GM18861 (cell line): ENCODE measurements around the gene CDH22.

ENCODE experiments used
- ATAC-seq: cut with Tn5 transposase; IDR thresholded peaks from one replicate; pipeline ENCODE4 v1.9.1; 2021; ENCODE audit not compliant: unreplicated experiment

Gene CDH22

GRCh38 chr20:46268662-46269061, 39.6 kb downstream of the CDH22 start:
- ATAC-seq = no peak

- no peak for ATAC-seq
Observed at GRCh38 chr20:46268131-46268614, 40.1 kb downstream of the CDH22 start.

DNA sequence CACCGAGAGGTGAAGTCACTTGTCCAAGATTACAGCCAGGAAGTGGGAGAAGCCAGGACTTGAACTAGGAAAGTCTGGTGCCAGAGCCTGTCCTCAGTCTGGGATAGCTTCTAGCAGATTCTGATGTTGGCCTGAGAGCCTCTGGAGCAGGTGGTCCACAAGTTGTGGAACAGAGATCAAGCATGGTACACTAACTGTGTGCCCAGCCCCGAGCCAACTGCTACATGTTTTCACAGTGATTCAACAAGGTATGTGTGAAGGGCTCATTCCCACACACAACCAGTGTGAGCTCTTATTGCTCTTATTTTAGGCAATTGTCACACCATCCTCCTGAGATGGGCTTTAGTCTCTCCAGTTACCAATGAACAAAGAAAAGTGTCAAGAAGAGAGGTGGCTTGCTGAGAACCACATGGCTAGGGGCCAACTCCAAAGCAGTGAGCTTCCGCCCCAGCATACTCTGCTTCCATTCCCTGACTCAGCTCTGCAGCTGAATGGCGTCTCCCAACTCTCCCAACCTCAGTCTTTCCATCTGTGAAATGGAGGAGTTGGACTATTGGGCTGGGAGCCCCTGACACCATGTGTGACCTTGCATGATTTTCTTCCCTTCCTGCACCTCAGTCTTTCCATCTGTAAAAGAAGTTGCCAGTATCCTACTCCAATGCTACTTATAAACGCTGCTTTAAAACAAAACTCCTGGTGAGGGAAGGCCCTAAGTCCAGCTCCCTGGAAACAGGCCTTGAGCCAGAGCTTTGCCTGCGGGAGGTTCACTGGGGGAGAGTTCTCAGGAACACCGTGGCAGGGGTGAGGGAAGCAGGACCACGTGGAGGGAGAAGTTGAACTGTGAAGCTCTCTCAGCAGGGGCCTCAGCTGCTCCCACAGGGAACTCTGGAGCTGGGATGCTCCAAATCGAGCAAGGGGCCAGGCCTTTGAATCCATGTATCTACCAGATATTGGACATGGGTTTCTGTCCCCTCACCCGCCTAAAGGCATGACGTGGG, 40.9 kb downstream of the CDH22 start:
- ATAC-seq = no peak

DNA sequence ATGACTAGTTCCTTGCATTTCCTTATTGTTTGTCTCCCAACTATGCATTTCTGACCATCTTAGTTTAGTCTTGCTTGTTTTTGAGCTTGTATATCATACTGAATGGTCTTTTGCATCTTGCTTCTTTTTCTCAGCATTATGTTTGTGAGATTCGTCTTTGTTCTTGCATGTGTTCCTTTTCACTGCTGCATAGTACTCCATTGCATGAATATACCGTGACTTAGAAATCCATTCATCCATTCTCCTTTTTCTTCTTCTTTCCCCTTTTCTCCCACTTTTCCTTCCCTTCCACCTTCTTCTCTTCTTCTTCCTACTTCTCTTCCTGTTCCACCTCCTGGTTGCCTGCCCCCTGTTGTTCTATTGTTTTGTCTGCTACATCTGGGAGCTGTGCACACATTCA, 42.8 kb downstream of the CDH22 start:
- no peak for ATAC-seq

- no peak for ATAC-seq
Observed at GRCh38 chr20:46264391-46265266, 43.7 kb downstream of the CDH22 start.

GRCh38 chr20:46261456-46262253, 46.6 kb downstream of the CDH22 start:
- no peak for ATAC-seq

DNA sequence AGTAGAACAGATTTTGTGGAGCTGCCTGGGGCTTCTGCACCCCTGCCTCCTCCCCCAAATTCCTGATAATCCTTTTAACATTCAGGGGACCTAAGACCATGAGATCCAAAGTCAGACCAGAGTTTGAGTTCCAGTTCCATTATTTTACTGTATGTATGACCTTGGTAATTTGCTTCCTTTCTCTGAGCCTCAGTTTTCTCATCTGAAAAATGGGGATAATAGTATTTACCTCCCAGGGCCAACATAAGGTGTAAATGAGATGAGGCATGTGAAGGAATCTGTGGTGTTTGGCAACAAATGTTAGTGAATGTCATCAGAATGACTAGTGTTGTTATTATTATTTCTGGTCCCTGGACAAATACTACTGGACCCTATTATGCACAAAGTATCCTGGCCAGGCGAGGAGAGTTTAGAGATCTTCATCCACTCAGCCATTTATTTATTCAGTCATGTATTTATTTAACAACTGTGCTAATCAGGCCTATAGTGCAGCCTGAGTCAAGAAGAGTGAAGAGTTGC, 47.3 kb downstream of the CDH22 start:
- no peak for ATAC-seq

DNA sequence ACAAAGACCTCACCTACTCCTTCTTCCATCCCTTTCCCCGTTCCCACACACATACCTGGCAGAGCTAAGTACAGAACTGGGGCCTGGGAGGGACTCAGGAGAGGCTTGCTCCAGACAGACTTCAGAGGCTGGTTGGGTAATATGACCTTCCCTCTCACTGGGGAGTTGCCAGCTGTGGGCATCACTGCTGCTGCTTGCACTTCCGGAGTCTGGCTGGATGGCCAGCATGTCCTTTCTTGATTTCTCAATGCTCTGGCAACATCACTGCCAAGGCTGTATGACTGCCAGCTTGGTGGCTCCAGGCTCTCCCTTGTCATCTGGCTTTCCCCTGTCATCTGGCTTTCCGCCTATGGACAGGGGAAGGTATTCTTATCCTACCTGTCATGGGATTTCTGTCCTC, 47.8 kb downstream of the CDH22 start:
- no peak for ATAC-seq

DNA sequence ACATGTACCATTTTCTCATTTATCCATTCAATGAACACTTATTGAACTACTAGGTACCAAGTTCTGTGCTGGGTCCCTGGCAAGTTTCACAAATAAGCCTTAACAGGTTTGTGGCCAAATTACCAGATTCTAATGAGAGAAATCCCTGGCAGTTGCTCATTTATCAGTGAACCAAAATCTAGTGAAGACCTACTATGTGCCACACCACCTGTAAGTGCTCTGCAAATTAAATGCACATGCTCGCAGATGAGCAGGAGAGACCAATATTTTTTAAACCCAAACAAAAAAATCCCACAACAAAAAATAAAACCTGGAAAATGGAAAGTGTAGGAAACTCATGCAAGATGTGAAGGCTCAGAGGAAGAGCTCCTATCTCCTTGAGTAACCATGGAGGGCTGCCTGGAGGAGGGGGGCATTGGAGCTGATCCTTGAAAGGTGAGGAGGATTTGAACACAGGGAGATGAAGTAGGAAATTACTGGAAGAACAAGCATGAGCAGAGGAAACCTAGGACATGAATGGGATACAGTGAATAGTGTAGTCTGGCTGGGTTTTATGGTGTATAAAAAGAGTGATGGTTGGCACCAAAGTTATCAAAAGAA, 48.9 kb downstream of the CDH22 start:
- no peak for ATAC-seq

DNA sequence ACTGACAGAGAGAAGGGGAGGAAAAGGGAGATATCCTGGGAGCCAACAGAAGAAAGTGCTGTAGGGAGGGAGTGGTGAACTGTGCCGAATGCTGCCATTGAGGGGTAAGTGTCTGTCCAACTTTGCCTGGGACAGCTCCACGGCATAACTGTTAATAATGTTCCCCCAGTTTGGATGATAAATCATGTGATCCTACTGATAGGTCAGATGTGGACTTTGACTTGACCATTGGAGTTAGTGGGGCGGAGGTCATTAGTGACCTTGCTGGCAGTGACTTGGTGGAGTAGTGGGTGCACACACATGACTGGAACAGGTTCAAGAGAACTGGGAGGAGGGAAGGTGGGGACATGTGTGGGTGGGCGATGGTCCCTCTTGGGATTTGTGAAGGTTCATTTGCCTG, 50.4 kb downstream of the CDH22 start:
- no peak for ATAC-seq

DNA sequence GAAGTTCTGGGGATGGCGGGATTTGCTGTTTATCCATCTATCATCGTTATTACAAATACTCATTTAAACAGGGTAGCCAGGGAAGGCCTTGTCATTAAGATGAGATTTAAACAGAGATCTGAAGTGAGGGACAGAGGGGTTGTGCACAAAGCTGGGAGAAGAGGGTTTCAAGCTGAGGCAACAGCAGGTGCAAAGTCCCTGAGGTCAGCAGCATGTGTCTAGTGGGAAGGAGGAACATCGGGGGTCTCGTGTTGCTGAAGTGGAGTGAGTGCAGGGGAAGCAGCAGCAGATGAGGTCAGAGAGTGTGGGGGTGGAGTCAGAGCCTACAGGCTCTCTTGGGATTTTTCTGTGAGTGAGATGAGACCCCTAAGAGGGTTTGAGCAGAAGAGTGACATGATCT, 52.0 kb downstream of the CDH22 start:
- no peak for ATAC-seq

- no peak for ATAC-seq
Observed at GRCh38 chr20:46255440-46256104, 52.7 kb downstream of the CDH22 start.

DNA sequence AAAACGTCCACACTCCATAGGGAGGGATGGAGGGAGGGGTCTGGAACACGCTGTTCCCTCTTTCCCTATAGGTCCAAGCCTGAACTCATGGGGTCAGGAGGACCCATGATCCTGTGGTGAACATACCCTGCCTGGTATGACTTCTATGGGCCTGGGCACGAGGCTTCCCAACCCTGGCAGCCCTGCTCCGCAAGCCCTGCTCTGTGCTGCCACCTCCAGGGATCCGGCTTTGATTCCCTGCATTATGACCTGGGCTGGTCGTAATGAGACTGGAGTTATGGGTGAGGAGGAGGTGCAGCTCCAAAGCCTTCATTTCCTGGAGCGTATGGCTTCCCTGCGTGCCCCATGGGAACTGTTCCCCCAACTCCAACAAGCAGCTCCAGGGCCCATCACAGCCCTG, 54.9 kb downstream of the CDH22 start:
- no peak for ATAC-seq

GRCh38 chr20:46252352-46253091, 55.8 kb downstream of the CDH22 start:
- no peak for ATAC-seq

DNA sequence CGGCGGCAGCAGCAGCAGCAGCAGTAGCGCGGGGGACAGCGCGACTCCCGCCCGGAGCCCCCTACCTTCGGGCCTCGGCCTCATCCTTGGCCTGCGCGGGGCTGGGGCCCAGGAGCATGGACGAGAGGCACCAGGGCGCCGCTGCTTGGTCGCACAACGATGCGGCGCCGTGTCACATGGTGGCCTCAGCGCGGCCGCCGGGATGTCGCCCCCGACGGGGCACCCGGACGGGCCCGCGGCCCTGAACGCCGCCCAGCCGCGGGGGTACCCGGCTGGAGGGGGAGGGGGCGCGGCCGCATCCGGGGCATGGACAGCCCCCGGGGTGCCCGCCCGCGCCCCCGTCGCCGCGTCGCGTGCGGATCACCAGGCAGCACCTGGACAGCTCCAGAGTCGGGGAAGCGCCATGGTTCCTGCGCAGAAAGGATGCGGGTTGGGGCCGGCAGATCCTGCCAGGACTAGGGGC, 57.1 kb downstream of the CDH22 start:
- ATAC-seq = no peak

GRCh38 chr20:46250772-46251171, 57.5 kb downstream of the CDH22 start:
- ATAC-seq = no peak

- no peak for ATAC-seq
Observed at GRCh38 chr20:46249671-46250070, 58.6 kb downstream of the CDH22 start.

- no peak for ATAC-seq
Observed at GRCh38 chr20:46246559-46246958, 61.7 kb downstream of the CDH22 start.
